Activated CD4-positive, alpha-beta T cell treated with anti-CD3 and anti-CD28 coated beads for 48 hours (primary cell): ENCODE data around the gene EIF6.

ENCODE experiments used
- DNase-seq: peaks from one replicate; pipeline ENCODE4 v3.0.0-alpha.2; 2020

EIF6 gene

GRCh38 chr20:35293303-35294292 lies 9.0 kb upstream of the EIF6 start:
- DNase-seq: no peak

GRCh38 chr20:35292504-35293285 lies 8.1 kb upstream of the EIF6 start:
- no peak for DNase-seq

- no peak for DNase-seq
Observed at GRCh38 chr20:35291654-35292503, 7.3 kb upstream of the EIF6 start, which contains the start of gene FAM83C. TSS of gene FAM83C (minus strand) at chr20:35292425. CDS start at chr20:35292304, 121 bp downstream.

- no peak for DNase-seq
Observed at GRCh38 chr20:35290887-35291417, 6.4 kb upstream of the EIF6 start.

DNA sequence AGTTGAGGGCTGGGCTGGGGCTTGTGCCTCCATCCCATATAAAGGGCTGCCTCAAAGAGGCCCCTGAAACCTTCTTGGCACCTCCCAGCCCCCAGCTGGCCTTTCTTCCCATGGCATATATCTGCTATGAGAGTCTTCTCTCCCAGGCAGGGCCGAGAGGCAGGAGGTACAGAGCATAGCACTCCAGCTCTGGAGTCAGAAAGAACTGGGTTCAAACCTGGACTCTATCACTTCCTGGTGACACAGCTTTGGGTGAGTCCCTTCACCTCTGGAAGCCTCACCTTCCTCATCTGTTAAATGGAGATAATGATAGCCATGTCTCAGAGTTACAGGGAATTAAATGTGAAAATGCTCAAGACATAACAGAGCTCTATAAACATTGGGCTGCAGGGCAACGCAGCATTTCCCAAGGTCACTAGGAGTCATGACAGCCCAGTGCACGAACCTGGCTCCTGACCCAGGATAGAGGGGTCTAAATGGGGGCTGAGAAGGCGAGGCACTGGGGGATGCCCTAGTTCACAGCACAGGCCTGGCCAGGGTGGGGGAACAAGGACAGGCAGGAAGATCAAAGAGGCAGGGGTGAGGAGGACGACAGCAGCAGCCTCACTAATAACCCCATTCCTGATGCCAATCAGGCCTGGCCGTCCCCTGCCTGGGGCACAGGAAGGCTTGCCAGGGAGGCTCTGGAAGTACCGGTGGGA lies 5.8 kb upstream of the EIF6 start:
- DNase-seq: no peak

GRCh38 chr20:35288325-35289060 lies 3.9 kb upstream of the EIF6 start:
- no peak for DNase-seq

- no peak for DNase-seq
Observed at GRCh38 chr20:35287509-35288324, 3.1 kb upstream of the EIF6 start.

- DNase-seq: no peak
Observed at GRCh38 chr20:35286899-35287508, 2.4 kb upstream of the EIF6 start.

DNA sequence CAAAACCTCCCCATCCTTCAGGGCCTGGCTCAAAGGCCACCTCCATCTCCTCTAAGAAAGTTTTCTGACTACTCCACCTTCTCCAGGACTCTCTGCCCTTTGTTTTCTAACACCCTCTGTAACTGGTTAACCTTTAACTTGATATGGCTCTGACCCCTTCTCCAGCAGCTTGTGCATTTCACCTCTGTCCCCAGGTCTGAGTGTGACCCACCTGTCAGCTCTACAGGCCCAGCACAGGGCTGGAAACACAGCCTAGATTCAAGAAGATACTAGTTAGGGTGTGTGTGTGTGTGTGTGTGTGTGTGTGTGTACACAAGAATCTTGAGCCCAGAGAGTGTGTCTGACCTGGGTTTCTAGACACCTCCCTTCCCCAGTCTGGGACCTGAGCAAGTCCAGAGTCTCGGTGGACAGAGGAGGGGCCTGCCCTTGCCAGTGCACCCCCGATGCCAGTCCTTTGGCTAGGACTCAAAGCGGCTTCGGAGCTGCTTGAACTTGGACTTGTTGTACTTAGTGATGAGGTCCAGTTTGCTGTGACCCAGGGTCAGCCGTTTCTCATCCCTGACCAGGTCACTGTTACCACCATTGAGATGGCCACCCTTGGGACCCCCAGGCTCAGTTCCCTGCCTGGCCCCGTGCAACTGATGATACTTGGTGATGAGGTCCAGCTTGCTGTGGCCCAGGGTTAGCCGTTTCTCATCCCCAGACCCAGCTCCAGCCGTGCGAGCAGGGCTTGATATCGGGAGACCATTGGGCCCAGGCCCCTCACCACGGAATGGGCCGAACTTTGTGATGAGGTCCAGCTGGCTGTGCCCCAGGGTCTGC lies 1.7 kb upstream of the EIF6 start:
- DNase-seq: no peak

DNA sequence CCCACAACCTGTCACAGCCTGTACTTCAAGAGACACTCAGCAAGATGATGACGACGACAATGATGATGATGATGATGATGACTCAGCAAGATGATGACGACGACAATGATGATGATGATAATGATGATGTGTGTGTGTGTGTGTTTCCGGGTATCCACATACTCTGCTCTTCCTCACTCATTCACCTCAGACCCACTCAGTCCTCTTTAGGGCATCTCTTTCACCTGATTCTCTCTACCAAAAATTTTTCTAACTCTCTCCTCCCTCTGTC lies 1.2 kb upstream of the EIF6 start:
- no peak for DNase-seq

- no peak for DNase-seq
Observed at GRCh38 chr20:35284992-35285805, 627 bp upstream of the EIF6 start.

- DNase-seq: no peak
Observed at GRCh38 chr20:35283441-35284266, 918 bp downstream of the EIF6 start.

- DNase-seq: no peak
Observed at GRCh38 chr20:35281506-35282101, 3.0 kb downstream of the EIF6 start.

- no peak for DNase-seq
Observed at GRCh38 chr20:35280523-35280922, 4.0 kb downstream of the EIF6 start.

- DNase-seq: no peak
Observed at GRCh38 chr20:35279533-35280174, 4.9 kb downstream of the EIF6 start.

GRCh38 chr20:35279040-35279439 lies 5.5 kb downstream of the EIF6 start:
- no peak for DNase-seq
